Osteocyte (in vitro differentiated cells): ENCODE data around the gene BET1L. TPM values are rescaled to one million over a fixed set of nuclear protein-coding genes. Genes with fewer than 3 reads are reported as not detected.

Experiments used
- DNase-seq: peaks from one replicate; pipeline ENCODE4 v3.0.0; 2021; ENCODE audit warnings: mixed read lengths; ENCODE audit not compliant: unreplicated experiment; ENCODE audit errors: extremely low spot score
- H3K27ac Mint-ChIP-seq: one replicate; pipeline ENCODE4 v1.8.0; 2021; ENCODE audit warnings: mild to moderate bottlenecking, mixed read lengths; ENCODE audit not compliant: unreplicated experiment
- H3K27me3 Mint-ChIP-seq: one replicate; pipeline ENCODE4 v1.8.0; 2021; ENCODE audit warnings: mixed read lengths; ENCODE audit not compliant: unreplicated experiment
- H3K36me3 Mint-ChIP-seq: one replicate; pipeline ENCODE4 v1.8.0; 2021; ENCODE audit warnings: mixed read lengths; ENCODE audit not compliant: unreplicated experiment
- H3K4me1 Mint-ChIP-seq: one replicate; pipeline ENCODE4 v1.8.0; 2021; ENCODE audit warnings: mixed read lengths; ENCODE audit not compliant: unreplicated experiment
- H3K4me3 Mint-ChIP-seq: one replicate; pipeline ENCODE4 v1.8.0; 2021; ENCODE audit warnings: mild to moderate bottlenecking, moderate library complexity, mixed read lengths; ENCODE audit not compliant: unreplicated experiment
- H3K9me3 Mint-ChIP-seq: one replicate; pipeline ENCODE4 v1.8.0; 2021; ENCODE audit warnings: mixed read lengths; ENCODE audit not compliant: unreplicated experiment
- CTCF ChIP-seq: fragments of 200-600 bp; sonication (generic); IDR thresholded peaks from 2 replicates; pipeline ENCODE4 v1.5.0; 2021; ENCODE audit warnings: antibody characterized with exemption, mild to moderate bottlenecking, moderate library complexity
- total RNA-seq: library from RNA; stranded (reverse); gene quantifications from 2 replicates; pipeline ENCODE4 v1.2.1, GENCODE V29; 2021

BET1L gene
- total RNA-seq, 1 donor from 2014 or later = 59.3 TPM

- H3K36me3 Mint-ChIP-seq = peaks cover 10% of the 10 kb centered on the region
- H3K27ac Mint-ChIP-seq = peak overlapping the region; percentile 99
- H3K4me1 Mint-ChIP-seq = peaks cover 28% of the 10 kb centered on the region
- H3K4me3 Mint-ChIP-seq = peak overlapping the region; percentile 94
- no peak for TF ChIP-seq CTCF
- no peak for DNase-seq
- no peaks in the 10 kb centered on the region for H3K27me3 Mint-ChIP-seq
- no peaks in the 10 kb centered on the region for H3K9me3 Mint-ChIP-seq
These were observed 2.3 kb upstream of the BET1L start for GRCh38 chr11:209275-210121.

GRCh38 chr11:208917-209260 lies 1.7 kb upstream of the BET1L start:
- Mint-ChIP-seq H3K4me1 (peaks cover 30% of the 10 kb centered on the region), H3K9me3 (no peaks in the 10 kb centered on the region), H3K27me3 (no peaks in the 10 kb centered on the region), H3K36me3 (peaks cover 11% of the 10 kb centered on the region), H3K27ac (peak overlapping the region; percentile 99), H3K4me3 (peak overlapping the region; percentile 94)
- TF ChIP-seq CTCF = no peak
- DNase-seq = no peak

GRCh38 chr11:208181-208916 lies 1.1 kb upstream of the BET1L start:
- H3K9me3 Mint-ChIP-seq = no peaks in the 10 kb centered on the region
- peaks cover 33% of the 10 kb centered on the region for H3K4me1 Mint-ChIP-seq
- H3K27me3 Mint-ChIP-seq = no peaks in the 10 kb centered on the region
- H3K27ac Mint-ChIP-seq = peak overlapping the region; percentile 99
- DNase-seq = no peak
- TF ChIP-seq CTCF = no peak
- H3K4me3 Mint-ChIP-seq = peak overlapping the region; percentile 94
- peaks cover 16% of the 10 kb centered on the region for H3K36me3 Mint-ChIP-seq

- no peak for TF ChIP-seq CTCF
- H3K27me3 Mint-ChIP-seq = no peaks in the 10 kb centered on the region
- peaks cover 33% of the 10 kb centered on the region for H3K4me1 Mint-ChIP-seq
- H3K36me3 Mint-ChIP-seq = peaks cover 20% of the 10 kb centered on the region
- no peaks in the 10 kb centered on the region for H3K9me3 Mint-ChIP-seq
- DNase-seq = peak; percentile 86
- H3K4me3 Mint-ChIP-seq = peak overlapping the region; percentile 94
- H3K27ac Mint-ChIP-seq = peak overlapping the region; percentile 99
These were observed 623 bp upstream of the BET1L start for GRCh38 chr11:207863-208180.

- Mint-ChIP-seq H3K9me3 (no peaks in the 10 kb centered on the region), H3K36me3 (peaks cover 22% of the 10 kb centered on the region), H3K4me3 (peak overlapping the region; percentile 94), H3K27me3 (no peaks in the 10 kb centered on the region), H3K4me1 (peaks cover 35% of the 10 kb centered on the region), H3K27ac (peak overlapping the region; percentile 99)
- no peak for TF ChIP-seq CTCF
- DNase-seq = peak; percentile 81
These were observed 532 bp downstream of the BET1L start for GRCh38 chr11:206526-207207.
